ENCODE data around the gene CAPSL.

- no peak for TF ChIP-seq CTCF (IDR thresholded peaks at IDR 0.05; ENCODE audit: poor library complexity)
- no peak for TF ChIP-seq EZH2phosphoT487 (IDR thresholded peaks at IDR 0.05; ENCODE audit: low read depth, severe bottlenecking, unreplicated experiment)
Measured at GRCh38 chr5:35867998-35868397, 70.4 kb downstream of the CAPSL start.
